ENCODE data around the gene OLIG1. TPM values are rescaled to one million over a fixed set of nuclear protein-coding genes. Genes with fewer than 3 reads are reported as not detected.

Gene OLIG1
- total RNA-seq, 4 donors from 2014 or later: not detected

DNA sequence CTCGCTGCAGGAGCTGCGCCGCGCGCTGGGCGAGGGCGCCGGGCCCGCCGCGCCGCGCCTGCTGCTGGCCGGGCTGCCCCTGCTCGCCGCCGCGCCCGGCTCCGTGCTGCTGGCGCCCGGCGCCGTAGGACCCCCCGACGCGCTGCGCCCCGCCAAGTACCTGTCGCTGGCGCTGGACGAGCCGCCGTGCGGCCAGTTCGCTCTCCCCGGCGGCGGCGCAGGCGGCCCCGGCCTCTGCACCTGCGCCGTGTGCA is 730 bp downstream of the OLIG1 start:
- no peak overlapping the region for H3K27ac ChIP-seq
- H3K27me3 ChIP-seq: peaks cover 0 to 94% of the 10 kb centered on the region in 2 donors
- 1% methylated on average over 15 of the region's 44 CpGs; no CpG with 5 or more reads in 1 of the 2 donors for WGBS, 2 donors
- peaks cover 0 to 27% (median 18%) of the 10 kb centered on the region in 4 donors for H3K4me1 ChIP-seq
- peak overlapping the region; percentile 14 to 52 (median 24) for H3K4me3 ChIP-seq
- no peak for DNase-seq (ENCODE audit: low spot score in 2 of 2)
- H3K9me3 ChIP-seq: peaks cover 0 to 13% (median 3%) of the 10 kb centered on the region in 4 donors
- TF ChIP-seq POLR2A (IDR thresholded peaks at IDR 0.05) (no peak), EP300 (IDR thresholded peaks at IDR 0.05) (no peak), CTCF (IDR thresholded peaks at IDR 0.05) (no peak)
- no peaks in the 10 kb centered on the region for H3K36me3 ChIP-seq

GRCh38 chr21:33070998-33071769 is 1.2 kb downstream of the OLIG1 start:
- Histone ChIP-seq H3K4me3 (peak overlapping the region; percentile 12 to 52 (median 24)), H3K27ac (no peak overlapping the region), H3K9me3 (peaks cover 0 to 13% (median 3%) of the 10 kb centered on the region in 4 donors), H3K27me3 (peaks cover 0 to 94% of the 10 kb centered on the region in 2 donors), H3K36me3 (no peaks in the 10 kb centered on the region), H3K4me1 (peaks cover 0 to 27% (median 18%) of the 10 kb centered on the region in 4 donors)
- DNase-seq (ENCODE audit: low spot score in 2 of 2): no peak
- TF ChIP-seq CTCF (IDR thresholded peaks at IDR 0.05) (no peak), EP300 (IDR thresholded peaks at IDR 0.05) (no peak), POLR2A (IDR thresholded peaks at IDR 0.05) (no peak)
- 1 to 3% methylated on average over 30 to 60 of the region's 69 CpGs for WGBS, 2 donors

DNA sequence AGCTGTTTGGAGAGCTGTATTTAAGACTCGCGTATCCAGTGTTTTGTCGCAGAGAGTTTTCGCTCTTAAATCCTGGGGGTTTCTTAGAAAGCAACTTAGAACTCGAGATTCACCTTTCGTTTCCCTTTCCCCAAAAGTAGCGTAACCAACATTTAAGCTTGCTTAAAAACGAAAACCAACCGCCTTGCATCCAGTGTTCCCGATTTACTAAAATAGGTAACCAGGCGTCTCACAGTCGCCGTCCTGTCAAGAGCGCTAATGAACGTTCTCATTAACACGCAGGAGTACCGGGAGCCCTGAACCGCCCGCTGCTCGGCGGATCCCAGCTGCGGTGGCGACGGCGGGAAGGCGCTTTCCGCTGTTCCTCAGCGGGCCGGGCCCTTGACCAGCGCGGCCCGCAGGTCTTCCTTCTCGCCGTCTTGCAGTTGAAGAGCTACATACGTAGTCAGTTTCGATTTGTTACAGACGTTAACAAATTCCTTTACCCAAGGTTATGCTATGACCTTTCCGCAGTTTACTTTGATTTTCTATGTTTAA is 1.9 kb downstream of the OLIG1 start:
- peaks cover 0 to 91% of the 10 kb centered on the region in 2 donors for H3K27me3 ChIP-seq
- DNase-seq (ENCODE audit: low spot score in 2 of 2): no peak
- H3K27ac ChIP-seq: no peak overlapping the region
- H3K36me3 ChIP-seq: no peaks in the 10 kb centered on the region
- peaks cover 0 to 27% (median 18%) of the 10 kb centered on the region in 4 donors for H3K4me1 ChIP-seq
- H3K9me3 ChIP-seq: peaks cover 0 to 13% (median 3%) of the 10 kb centered on the region in 4 donors
- H3K4me3 ChIP-seq: peak overlapping the region; percentile 8 to 52 (median 24)
- no peak for TF ChIP-seq POLR2A (IDR thresholded peaks at IDR 0.05)
- peak in 1 of 2 donors; percentile 29 for TF ChIP-seq EP300 (IDR thresholded peaks at IDR 0.05)
- WGBS, 2 donors: 3 to 5% methylated on average over 37 to 38 of the region's 38 CpGs

- Histone ChIP-seq H3K4me1 (peaks cover 0 to 27% (median 18%) of the 10 kb centered on the region in 4 donors), H3K4me3 (no peak overlapping the region), H3K27ac (no peak overlapping the region), H3K36me3 (no peaks in the 10 kb centered on the region), H3K9me3 (peaks cover 0 to 13% (median 3%) of the 10 kb centered on the region in 4 donors), H3K27me3 (peaks cover 0 to 88% of the 10 kb centered on the region in 2 donors)
- TF ChIP-seq POLR2A (IDR thresholded peaks at IDR 0.05) (no peak), CTCF (IDR thresholded peaks at IDR 0.05) (no peak), EP300 (IDR thresholded peaks at IDR 0.05) (no peak)
- DNase-seq (ENCODE audit: low spot score in 2 of 2): no peak
- 78 to 93% methylated on average over 4 of the region's 4 CpGs for WGBS, 2 donors
Measured at GRCh38 chr21:33073636-33074035, 3.7 kb downstream of the OLIG1 start.

DNA sequence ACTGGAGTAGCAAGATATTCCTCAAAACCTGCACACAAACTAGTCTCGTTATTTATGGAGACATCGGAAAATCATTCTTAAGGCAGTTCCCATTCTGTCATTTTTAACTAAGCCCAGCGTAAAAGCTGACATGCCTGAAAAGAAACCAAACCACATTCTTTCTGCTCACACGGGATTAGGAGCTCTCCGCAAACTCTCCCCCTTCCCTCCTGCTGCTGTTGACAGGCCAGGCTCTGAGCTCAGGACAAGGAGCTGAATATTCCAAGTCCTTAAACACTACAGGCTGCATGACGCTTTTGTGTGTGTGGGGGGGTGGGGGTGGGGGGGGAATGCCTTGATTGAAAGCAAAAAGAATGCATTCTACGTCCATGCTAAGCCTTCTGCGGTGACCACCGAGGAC is 5.2 kb downstream of the OLIG1 start:
- 43 to 46% methylated on average over 9 of the region's 9 CpGs for WGBS, 2 donors
- TF ChIP-seq EP300 (IDR thresholded peaks at IDR 0.05) (no peak), POLR2A (IDR thresholded peaks at IDR 0.05) (no peak), CTCF (IDR thresholded peaks at IDR 0.05) (no peak)
- H3K4me3 ChIP-seq: no peak overlapping the region
- H3K36me3 ChIP-seq: no peaks in the 10 kb centered on the region
- H3K9me3 ChIP-seq: no peaks in the 10 kb centered on the region
- peaks cover 0 to 76% of the 10 kb centered on the region in 2 donors for H3K27me3 ChIP-seq
- H3K4me1 ChIP-seq: peaks cover 0 to 25% (median 14%) of the 10 kb centered on the region in 4 donors
- no peak for DNase-seq (ENCODE audit: low spot score in 2 of 2)
- H3K27ac ChIP-seq: no peak overlapping the region

Data from tibial nerve (tissue), 4 donors.